GM10266 (cell line): Measurements from ENCODE around the gene ZC3HAV1.

ENCODE experiments used
- DNase-seq: peaks from one replicate; pipeline ENCODE4 v3.0.0; 2012; ENCODE audit errors: extremely low spot score
- TF ChIP-seq, protein P1 (sequence below): IDR thresholded peaks from 2 replicates; pipeline ENCODE4 v1.5.1; 2012; ENCODE audit warnings: mild to moderate bottlenecking, low read depth; ENCODE audit not compliant: control insufficient read depth, insufficient read depth; ENCODE audit errors: missing control alignments

ZC3HAV1 gene

DNA sequence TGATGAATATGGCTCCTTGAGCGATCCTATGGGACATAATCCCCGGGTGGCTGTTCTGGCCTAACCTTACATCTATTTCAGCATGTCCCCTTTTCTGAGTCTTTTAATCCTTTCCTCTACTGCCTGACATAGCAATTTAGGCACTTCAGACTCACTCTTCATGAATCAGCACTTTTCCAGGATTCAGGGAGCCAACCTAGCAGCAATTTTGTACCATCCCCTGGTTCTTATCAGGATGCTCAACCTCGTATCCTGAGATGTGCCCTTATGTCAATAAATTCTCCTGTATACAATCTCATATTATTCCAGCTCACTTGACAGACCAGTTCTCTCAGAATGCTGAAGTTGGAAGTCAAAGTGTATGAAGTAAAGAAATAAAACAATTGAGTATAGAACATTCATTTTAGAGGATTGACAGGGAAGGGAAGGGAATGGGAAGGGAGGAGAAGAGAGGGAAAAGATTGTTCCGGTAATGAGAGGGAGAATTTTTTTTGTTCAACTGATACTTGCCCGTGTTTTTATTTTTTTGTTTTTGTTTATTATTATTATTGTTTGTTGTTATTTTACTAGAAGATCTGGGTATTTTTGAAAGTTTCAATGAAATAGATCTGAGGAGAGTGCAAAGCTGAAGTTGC is 8.2 kb upstream of the ZC3HAV1 start:
- TF ChIP-seq, protein P1, sequence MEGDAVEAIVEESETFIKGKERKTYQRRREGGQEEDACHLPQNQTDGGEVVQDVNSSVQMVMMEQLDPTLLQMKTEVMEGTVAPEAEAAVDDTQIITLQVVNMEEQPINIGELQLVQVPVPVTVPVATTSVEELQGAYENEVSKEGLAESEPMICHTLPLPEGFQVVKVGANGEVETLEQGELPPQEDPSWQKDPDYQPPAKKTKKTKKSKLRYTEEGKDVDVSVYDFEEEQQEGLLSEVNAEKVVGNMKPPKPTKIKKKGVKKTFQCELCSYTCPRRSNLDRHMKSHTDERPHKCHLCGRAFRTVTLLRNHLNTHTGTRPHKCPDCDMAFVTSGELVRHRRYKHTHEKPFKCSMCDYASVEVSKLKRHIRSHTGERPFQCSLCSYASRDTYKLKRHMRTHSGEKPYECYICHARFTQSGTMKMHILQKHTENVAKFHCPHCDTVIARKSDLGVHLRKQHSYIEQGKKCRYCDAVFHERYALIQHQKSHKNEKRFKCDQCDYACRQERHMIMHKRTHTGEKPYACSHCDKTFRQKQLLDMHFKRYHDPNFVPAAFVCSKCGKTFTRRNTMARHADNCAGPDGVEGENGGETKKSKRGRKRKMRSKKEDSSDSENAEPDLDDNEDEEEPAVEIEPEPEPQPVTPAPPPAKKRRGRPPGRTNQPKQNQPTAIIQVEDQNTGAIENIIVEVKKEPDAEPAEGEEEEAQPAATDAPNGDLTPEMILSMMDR: no peak
- DNase-seq: no peak

DNA sequence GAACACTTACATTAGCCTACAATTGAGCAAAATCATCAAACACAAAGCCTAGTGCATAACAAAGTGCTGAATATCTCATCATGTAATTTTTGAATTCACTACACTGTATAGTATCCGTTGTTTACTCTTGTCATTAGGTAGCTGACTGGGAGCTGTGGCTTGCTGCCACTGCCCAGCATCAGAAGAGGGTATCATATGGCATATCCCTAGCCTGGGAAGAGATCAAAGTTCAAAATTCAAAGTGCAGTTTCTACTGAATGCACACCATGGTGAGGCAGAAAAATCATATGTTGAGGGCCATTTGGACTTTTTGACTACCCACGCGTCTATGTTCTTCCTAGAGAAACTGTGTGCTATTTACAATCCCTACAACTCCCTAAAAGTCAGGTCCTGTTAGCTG is 7.5 kb upstream of the ZC3HAV1 start:
- no peak for DNase-seq
- TF ChIP-seq, protein P1: no peak

DNA sequence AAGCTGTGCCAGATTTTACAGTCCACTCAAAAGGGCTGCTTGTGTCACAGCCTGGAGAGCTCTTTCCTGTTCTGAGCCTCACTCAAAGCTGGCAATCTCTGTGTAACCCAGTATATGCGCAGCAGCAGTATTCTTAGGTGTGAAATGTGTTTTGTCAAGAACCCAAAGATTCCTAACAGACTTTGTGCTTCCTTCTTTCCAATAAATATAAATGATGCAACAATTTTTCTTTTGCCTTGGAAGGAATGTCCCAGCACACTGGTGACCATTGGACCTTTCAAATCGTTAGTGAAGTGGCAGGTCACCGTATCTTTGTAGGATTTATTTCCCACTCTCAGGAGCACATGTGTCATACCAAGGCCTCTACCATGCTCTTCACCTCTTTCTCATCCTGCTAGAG is 5.6 kb upstream of the ZC3HAV1 start:
- no peak for DNase-seq
- TF ChIP-seq, protein P1: no peak

DNA sequence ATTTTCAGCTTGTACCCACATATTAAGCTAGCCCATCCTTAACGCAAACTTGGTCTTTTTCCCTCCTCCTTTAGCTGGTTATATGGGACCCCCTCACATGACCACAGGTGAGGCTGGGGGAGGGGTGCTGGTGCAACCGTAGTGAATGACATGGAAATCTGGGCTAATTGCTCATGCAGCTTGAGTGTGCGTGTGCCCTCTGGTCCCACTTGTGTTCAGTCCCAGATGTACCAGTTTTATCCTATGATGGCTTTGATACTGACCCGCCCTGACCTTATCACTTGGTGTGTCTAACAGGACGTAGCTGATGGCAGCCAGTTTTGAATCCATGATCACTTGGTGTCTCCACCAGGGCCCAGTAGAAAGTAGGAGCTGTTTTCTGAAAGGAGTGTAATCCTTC is 5.1 kb upstream of the ZC3HAV1 start:
- TF ChIP-seq, protein P1: no peak

DNA sequence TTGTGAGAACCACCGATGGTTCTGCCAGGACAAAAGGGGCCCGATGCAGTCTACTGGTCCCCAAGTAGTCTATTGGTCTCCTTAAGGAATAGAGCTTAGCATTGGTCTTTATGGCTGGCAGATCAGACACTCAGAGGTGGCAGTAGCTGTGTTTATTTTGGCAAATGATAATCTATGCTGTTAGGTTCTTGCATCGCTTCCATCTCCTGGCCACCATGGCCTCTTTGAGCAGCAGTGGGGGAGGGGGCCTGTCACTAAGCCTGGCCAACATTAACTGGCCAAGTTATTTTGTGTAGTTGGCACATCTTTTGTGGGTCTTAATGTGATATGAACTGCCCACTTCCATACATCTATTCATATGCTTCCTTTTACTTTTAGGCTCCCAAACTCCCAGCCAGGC is 4.5 kb upstream of the ZC3HAV1 start:
- no peak for DNase-seq
- TF ChIP-seq, protein P1: no peak

More for the DNA sequence above, 5.1 kb upstream of the ZC3HAV1 start:
- no peak for DNase-seq

DNA sequence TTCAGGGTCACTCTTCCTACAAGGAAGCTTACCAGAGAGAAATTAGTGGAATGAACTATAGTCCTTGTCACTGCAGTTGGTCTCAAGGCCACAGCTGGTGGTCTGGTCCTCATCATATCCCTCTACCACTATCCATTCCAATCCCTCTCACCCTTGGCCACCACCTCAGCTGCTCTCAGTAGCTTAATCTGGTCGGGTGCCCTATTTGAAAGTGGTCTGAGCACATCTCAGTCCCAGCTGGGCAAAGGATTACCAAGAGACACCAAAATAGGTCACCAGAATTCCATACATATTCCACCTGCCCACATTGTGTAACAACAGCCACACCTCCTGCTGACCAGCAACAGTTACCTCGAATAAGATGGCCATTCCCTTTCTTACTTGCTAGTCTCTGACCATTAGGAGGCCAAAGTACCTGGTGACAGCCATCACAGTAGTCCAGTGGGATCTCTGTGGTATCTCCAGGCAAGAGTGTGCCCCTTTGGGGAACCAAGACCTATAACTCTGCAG is 3.3 kb upstream of the ZC3HAV1 start:
- TF ChIP-seq, protein P1: no peak
- DNase-seq: no peak

DNA sequence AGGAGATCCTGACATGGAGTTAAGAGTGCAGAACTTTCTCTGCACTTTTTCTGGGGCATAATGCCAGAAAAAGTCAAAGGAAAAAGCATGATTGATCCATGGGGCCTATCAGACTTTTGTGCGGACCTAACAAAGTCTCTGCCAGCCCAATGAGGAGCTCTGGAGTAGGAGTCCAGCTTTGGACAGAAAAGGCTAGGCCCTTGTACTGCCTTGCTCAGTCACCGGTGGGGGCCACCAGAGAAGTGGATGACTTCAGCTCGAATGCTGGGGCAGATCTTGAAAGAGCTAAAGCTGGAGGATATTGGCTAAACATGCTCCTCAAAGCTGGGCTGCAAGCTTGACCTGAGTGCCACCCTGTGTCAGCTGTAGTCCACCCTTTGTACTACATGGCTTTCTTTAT is 2.8 kb upstream of the ZC3HAV1 start:
- TF ChIP-seq, protein P1: no peak
- DNase-seq: no peak
